Measurements from ENCODE around the gene FEM1B. TPM values are rescaled to one million over a fixed set of nuclear protein-coding genes. Genes with fewer than 3 reads are reported as not detected.

FEM1B gene
- polyA plus RNA-seq, 3 donors: 21.5 to 26.4 (median 26.0) TPM

DNA sequence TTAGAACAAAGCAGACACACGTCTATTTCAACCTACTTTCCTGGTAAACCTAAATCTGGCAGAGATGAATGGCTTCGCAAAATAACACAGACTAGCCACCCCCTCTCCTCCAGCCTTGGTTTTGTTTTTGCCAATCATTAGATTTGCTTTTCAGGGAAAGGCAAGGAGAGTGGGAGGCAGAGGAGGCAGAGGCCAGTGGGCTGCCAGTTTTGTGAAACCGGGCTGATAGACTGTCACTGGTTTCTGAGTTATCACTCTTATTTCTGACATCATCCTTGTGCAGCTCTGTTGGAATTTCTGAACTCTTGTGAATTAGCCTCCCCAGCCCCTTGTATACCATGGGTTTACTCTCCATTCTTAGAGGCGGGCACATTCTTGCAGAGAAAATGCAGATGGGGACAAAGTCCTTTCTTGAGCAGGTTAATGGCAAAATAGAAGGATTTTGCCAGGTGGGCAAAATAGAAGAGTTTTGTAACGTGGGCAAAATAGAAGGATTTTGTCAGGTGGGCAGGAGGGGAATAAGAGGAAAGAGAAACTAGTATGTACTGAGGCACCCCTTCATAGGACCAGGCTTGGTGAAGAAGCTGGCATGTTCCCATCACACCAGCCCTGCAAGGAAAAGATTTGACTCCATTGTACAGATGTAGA lies 3.2 kb upstream of the FEM1B start:
- Mint-ChIP-seq H3K27me3 (ENCODE audit: low read depth in 3 of 3) (peaks cover 0 to 3% (median 3%) of the 10 kb centered on the region in 3 donors), H3K4me1 (peaks cover 17% of the 10 kb centered on the region), H3K4me3 (no peak overlapping the region), H3K27ac (no peak overlapping the region), H3K9me3 (no peaks in the 10 kb centered on the region), H3K36me3 (no peaks in the 10 kb centered on the region)
- no peak overlapping the region for H2AFZ ChIP-seq (ENCODE audit: insufficient read depth, low read depth, low read length, poor library complexity, severe bottlenecking)
- 100% methylated on average over 1 of the region's 5 CpGs for WGBS (ENCODE audit: insufficient coverage)
- H3K27ac ChIP-seq (ENCODE audit: low read depth in 1 of 2, low read length in 2 of 2): no peak overlapping the region
- DNase-seq: no peak
- no peak overlapping the region for H3K9ac ChIP-seq (ENCODE audit: insufficient read depth, low read length, poor library complexity, severe bottlenecking)
- H3K4me3 ChIP-seq (replicated peaks in 1 of 3; ENCODE audit: low read depth in 2 of 3, low read length in 3 of 3): no peak overlapping the region
- H3K9me3 ChIP-seq (replicated peaks in 1 of 2; ENCODE audit: control insufficient read depth in 1 of 2, insufficient read depth in 1 of 2, low read length in 2 of 2): no peaks in the 10 kb centered on the region
- TF ChIP-seq, protein P1, sequence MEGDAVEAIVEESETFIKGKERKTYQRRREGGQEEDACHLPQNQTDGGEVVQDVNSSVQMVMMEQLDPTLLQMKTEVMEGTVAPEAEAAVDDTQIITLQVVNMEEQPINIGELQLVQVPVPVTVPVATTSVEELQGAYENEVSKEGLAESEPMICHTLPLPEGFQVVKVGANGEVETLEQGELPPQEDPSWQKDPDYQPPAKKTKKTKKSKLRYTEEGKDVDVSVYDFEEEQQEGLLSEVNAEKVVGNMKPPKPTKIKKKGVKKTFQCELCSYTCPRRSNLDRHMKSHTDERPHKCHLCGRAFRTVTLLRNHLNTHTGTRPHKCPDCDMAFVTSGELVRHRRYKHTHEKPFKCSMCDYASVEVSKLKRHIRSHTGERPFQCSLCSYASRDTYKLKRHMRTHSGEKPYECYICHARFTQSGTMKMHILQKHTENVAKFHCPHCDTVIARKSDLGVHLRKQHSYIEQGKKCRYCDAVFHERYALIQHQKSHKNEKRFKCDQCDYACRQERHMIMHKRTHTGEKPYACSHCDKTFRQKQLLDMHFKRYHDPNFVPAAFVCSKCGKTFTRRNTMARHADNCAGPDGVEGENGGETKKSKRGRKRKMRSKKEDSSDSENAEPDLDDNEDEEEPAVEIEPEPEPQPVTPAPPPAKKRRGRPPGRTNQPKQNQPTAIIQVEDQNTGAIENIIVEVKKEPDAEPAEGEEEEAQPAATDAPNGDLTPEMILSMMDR (IDR thresholded peaks at IDR 0.05): no peak
- H3K27me3 ChIP-seq (ENCODE audit: control insufficient read depth in 2 of 2, insufficient read depth in 2 of 2, low read length in 2 of 2): no peaks in the 10 kb centered on the region
- H4K20me1 ChIP-seq (ENCODE audit: insufficient read depth, low read length): peaks cover 10% of the 10 kb centered on the region
- H3K79me2 ChIP-seq (ENCODE audit: insufficient read depth, low read length): peaks cover 25% of the 10 kb centered on the region
- no peak overlapping the region for H3K4me2 ChIP-seq (replicated peaks; ENCODE audit: extremely low read depth, low read length, poor library complexity, severe bottlenecking)
- H3K36me3 ChIP-seq (replicated peaks in 1 of 2; ENCODE audit: control insufficient read depth in 1 of 2, insufficient read depth in 2 of 2, low read length in 2 of 2): no peaks in the 10 kb centered on the region
- peaks cover 18 to 22% of the 10 kb centered on the region in 2 donors for H3K4me1 ChIP-seq (ENCODE audit: control insufficient read depth in 1 of 2, insufficient read depth in 2 of 2, low read length in 2 of 2)
- intact Hi-C loops (cut with micrococcal nuclease): no loop called here

DNA sequence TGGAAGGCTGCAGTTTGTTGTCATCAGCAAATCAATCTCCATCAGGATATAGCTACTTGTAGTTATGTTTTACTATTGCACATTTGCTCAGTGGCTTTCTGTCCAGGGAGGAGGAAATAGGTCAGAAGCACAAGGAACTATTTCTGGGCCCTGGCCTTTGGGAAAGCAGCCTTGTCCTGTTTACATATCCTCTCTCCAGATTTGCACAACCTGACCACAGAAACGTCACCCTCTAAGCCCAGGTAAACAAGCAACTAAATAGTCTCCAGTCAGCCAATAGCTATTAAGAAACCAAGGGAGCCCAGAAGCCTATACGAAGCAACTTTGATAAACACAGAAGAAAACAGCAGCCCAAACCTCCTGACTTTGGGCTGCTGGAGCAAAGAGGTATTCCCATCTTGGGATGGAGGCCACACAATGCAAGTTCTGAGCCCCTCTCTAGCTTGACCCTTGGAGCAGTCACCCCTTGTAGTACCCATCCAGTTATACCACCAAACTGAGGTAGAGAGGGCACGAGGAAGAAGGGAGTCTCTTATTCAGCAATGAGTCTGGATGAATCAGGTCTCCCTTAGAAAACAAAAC lies 2.3 kb upstream of the FEM1B start:
- 49% methylated on average over 2 of the region's 3 CpGs for WGBS (ENCODE audit: insufficient coverage)
- Histone ChIP-seq H2AFZ (ENCODE audit: insufficient read depth, low read depth, low read length, poor library complexity, severe bottlenecking) (no peak overlapping the region), H4K20me1 (ENCODE audit: insufficient read depth, low read length) (peaks cover 20% of the 10 kb centered on the region), H3K79me2 (ENCODE audit: insufficient read depth, low read length) (peaks cover 35% of the 10 kb centered on the region), H3K4me2 (replicated peaks; ENCODE audit: extremely low read depth, low read length, poor library complexity, severe bottlenecking) (no peak overlapping the region), H3K9me3 (replicated peaks in 1 of 2; ENCODE audit: control insufficient read depth in 1 of 2, insufficient read depth in 1 of 2, low read length in 2 of 2) (no peaks in the 10 kb centered on the region), H3K27ac (ENCODE audit: low read depth in 1 of 2, low read length in 2 of 2) (no peak overlapping the region), H3K9ac (ENCODE audit: insufficient read depth, low read length, poor library complexity, severe bottlenecking) (no peak overlapping the region), H3K36me3 (replicated peaks in 1 of 2; ENCODE audit: control insufficient read depth in 1 of 2, insufficient read depth in 2 of 2, low read length in 2 of 2) (no peaks in the 10 kb centered on the region), H3K4me3 (replicated peaks in 1 of 3; ENCODE audit: low read depth in 2 of 3, low read length in 3 of 3) (no peak overlapping the region), H3K4me1 (ENCODE audit: control insufficient read depth in 1 of 2, insufficient read depth in 2 of 2, low read length in 2 of 2) (peaks cover 27 to 31% of the 10 kb centered on the region in 2 donors), H3K27me3 (ENCODE audit: control insufficient read depth in 2 of 2, insufficient read depth in 2 of 2, low read length in 2 of 2) (no peaks in the 10 kb centered on the region)
- peaks cover 2 to 4% of the 10 kb centered on the region in 2 donors for H3K36me3 Mint-ChIP-seq
- H3K27ac Mint-ChIP-seq: no peak overlapping the region
- no peaks in the 10 kb centered on the region for H3K9me3 Mint-ChIP-seq
- TF ChIP-seq, protein P1 (IDR thresholded peaks at IDR 0.05): no peak
- H3K4me3 Mint-ChIP-seq: no peak overlapping the region
- intact Hi-C loops (cut with micrococcal nuclease): no loop called here
- no peak for DNase-seq
- H3K4me1 Mint-ChIP-seq: peaks cover 26% of the 10 kb centered on the region
- peaks cover 0 to 3% (median 0%) of the 10 kb centered on the region in 3 donors for H3K27me3 Mint-ChIP-seq (ENCODE audit: low read depth in 3 of 3)
